ENCODE results near the gene ATF7. TPM values are rescaled to one million over a fixed set of nuclear protein-coding genes. Genes with fewer than 3 reads are reported as not detected.

Gene ATF7
- total and polyA plus RNA-seq, 2 donors (not counting 1 experiment from before 2014, with no cell fraction given) = 11.4 to 24.7 TPM

DNA sequence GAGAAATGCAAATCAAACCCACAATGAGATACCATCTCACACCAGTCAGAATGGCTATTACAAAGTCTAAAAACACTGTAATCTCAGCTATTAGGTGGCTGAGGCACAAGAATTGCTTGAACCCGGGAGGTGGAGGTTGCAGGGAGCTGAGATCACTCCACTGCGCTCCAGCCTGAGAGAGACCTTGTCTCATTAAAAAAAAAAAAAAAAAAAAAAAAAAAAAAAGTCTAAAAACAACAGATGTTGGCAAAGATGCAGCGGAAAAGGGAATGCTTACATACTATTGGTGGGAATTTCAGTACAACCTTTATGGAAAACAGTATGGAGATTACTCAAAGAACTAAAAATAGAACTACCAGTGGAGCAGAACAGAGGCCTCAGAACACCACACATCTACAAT lies 19.0 kb upstream of the ATF7 start:
- Histone ChIP-seq H3K9me3 (ENCODE audit: control insufficient read depth, insufficient read depth, low read depth, low read length) (no peaks in the 10 kb centered on the region), H3K36me3 (ENCODE audit: control insufficient read depth, insufficient read depth, low read length) (no peaks in the 10 kb centered on the region), H2AFZ (ENCODE audit: low read length) (no peak overlapping the region), H3K4me3 (replicated peaks in 1 of 4; ENCODE audit: control extremely low read depth in 1 of 4, insufficient read depth in 1 of 4, low read depth in 3 of 4, low read length in 4 of 4) (no peak overlapping the region), H4K20me1 (ENCODE audit: control insufficient read depth, extremely low read depth, insufficient read depth, low read length) (no peaks in the 10 kb centered on the region), H3K9ac (ENCODE audit: insufficient read depth, low read length) (no peak overlapping the region), H3K27me3 (ENCODE audit: control insufficient read depth, insufficient read depth, low read length) (no peaks in the 10 kb centered on the region), H3K4me1 (ENCODE audit: control insufficient read depth, extremely low read depth, insufficient read depth, low read length) (no peaks in the 10 kb centered on the region), H3K27ac (ENCODE audit: insufficient read depth, low read length) (no peak overlapping the region), H3K4me2 (ENCODE audit: extremely low read depth, insufficient read depth, low read length) (no peak overlapping the region), H3K79me2 (ENCODE audit: control insufficient read depth, insufficient read depth, low read length) (no peaks in the 10 kb centered on the region)
- no peak for TF ChIP-seq EZH2 (IDR thresholded peaks at IDR 0.05; ENCODE audit: low read length, missing control alignments)
- TF ChIP-seq, protein P1, sequence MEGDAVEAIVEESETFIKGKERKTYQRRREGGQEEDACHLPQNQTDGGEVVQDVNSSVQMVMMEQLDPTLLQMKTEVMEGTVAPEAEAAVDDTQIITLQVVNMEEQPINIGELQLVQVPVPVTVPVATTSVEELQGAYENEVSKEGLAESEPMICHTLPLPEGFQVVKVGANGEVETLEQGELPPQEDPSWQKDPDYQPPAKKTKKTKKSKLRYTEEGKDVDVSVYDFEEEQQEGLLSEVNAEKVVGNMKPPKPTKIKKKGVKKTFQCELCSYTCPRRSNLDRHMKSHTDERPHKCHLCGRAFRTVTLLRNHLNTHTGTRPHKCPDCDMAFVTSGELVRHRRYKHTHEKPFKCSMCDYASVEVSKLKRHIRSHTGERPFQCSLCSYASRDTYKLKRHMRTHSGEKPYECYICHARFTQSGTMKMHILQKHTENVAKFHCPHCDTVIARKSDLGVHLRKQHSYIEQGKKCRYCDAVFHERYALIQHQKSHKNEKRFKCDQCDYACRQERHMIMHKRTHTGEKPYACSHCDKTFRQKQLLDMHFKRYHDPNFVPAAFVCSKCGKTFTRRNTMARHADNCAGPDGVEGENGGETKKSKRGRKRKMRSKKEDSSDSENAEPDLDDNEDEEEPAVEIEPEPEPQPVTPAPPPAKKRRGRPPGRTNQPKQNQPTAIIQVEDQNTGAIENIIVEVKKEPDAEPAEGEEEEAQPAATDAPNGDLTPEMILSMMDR (conservative IDR thresholded peaks at IDR 0.05 in 1 of 2, IDR thresholded peaks at IDR 0.05 in 1 of 2; ENCODE audit: low read depth in 1 of 2, low read length in 2 of 2) = no peak
- peak in 1 of 2 donors; percentile 83 for DNase-seq (ENCODE audit: low read depth in 2 of 2)

DNA sequence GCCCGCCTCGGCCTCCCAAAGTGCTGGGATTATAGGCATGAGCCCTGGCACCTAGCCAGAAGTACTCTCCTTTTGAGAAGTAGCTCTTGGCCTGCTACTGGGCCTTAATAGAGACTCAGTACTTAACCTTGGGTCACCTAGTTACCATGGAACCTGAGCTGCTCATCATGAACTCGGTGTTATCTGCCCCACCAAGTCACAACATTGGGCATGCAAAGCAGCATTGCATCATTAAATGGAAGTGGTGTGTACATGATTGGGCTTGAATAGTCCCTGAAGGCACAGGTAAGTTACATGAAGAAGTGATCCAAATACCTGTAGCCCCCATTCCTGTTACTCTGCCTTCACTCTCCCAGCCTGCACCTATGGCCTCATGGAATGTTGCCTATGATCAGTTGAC lies 18.0 kb upstream of the ATF7 start:
- Histone ChIP-seq H3K4me3 (replicated peaks in 1 of 4; ENCODE audit: control extremely low read depth in 1 of 4, insufficient read depth in 1 of 4, low read depth in 3 of 4, low read length in 4 of 4) (no peak overlapping the region), H3K9ac (ENCODE audit: insufficient read depth, low read length) (no peak overlapping the region), H3K4me1 (ENCODE audit: control insufficient read depth, extremely low read depth, insufficient read depth, low read length) (no peaks in the 10 kb centered on the region), H2AFZ (ENCODE audit: low read length) (no peak overlapping the region), H3K79me2 (ENCODE audit: control insufficient read depth, insufficient read depth, low read length) (no peaks in the 10 kb centered on the region), H3K4me2 (ENCODE audit: extremely low read depth, insufficient read depth, low read length) (no peak overlapping the region), H3K36me3 (ENCODE audit: control insufficient read depth, insufficient read depth, low read length) (no peaks in the 10 kb centered on the region), H3K27ac (ENCODE audit: insufficient read depth, low read length) (no peak overlapping the region), H3K9me3 (ENCODE audit: control insufficient read depth, insufficient read depth, low read depth, low read length) (no peaks in the 10 kb centered on the region), H4K20me1 (ENCODE audit: control insufficient read depth, extremely low read depth, insufficient read depth, low read length) (no peaks in the 10 kb centered on the region), H3K27me3 (ENCODE audit: control insufficient read depth, insufficient read depth, low read length) (no peaks in the 10 kb centered on the region)
- no peak for DNase-seq (ENCODE audit: low read depth in 2 of 2)
- TF ChIP-seq, protein P1 (conservative IDR thresholded peaks at IDR 0.05 in 1 of 2, IDR thresholded peaks at IDR 0.05 in 1 of 2; ENCODE audit: low read depth in 1 of 2, low read length in 2 of 2) = no peak
- TF ChIP-seq EZH2 (IDR thresholded peaks at IDR 0.05; ENCODE audit: low read length, missing control alignments) = no peak

- Histone ChIP-seq H3K4me2 (ENCODE audit: extremely low read depth, insufficient read depth, low read length) (no peak overlapping the region), H3K4me1 (ENCODE audit: control insufficient read depth, extremely low read depth, insufficient read depth, low read length) (no peaks in the 10 kb centered on the region), H3K27me3 (ENCODE audit: control insufficient read depth, insufficient read depth, low read length) (no peaks in the 10 kb centered on the region), H2AFZ (ENCODE audit: low read length) (no peak overlapping the region), H3K9ac (ENCODE audit: insufficient read depth, low read length) (no peak overlapping the region), H3K36me3 (ENCODE audit: control insufficient read depth, insufficient read depth, low read length) (no peaks in the 10 kb centered on the region), H3K27ac (ENCODE audit: insufficient read depth, low read length) (no peak overlapping the region), H3K9me3 (ENCODE audit: control insufficient read depth, insufficient read depth, low read depth, low read length) (no peaks in the 10 kb centered on the region), H3K4me3 (replicated peaks in 1 of 4; ENCODE audit: control extremely low read depth in 1 of 4, insufficient read depth in 1 of 4, low read depth in 3 of 4, low read length in 4 of 4) (no peak overlapping the region), H3K79me2 (ENCODE audit: control insufficient read depth, insufficient read depth, low read length) (no peaks in the 10 kb centered on the region), H4K20me1 (ENCODE audit: control insufficient read depth, extremely low read depth, insufficient read depth, low read length) (no peaks in the 10 kb centered on the region)
- no peak for DNase-seq (ENCODE audit: low read depth in 2 of 2)
- no peak for TF ChIP-seq EZH2 (IDR thresholded peaks at IDR 0.05; ENCODE audit: low read length, missing control alignments)
- TF ChIP-seq, protein P1 (conservative IDR thresholded peaks at IDR 0.05 in 1 of 2, IDR thresholded peaks at IDR 0.05 in 1 of 2; ENCODE audit: low read depth in 1 of 2, low read length in 2 of 2) = no peak
Observed at GRCh38 chr12:53643232-53643979, 17.2 kb upstream of the ATF7 start.
